Heart right ventricle (tissue), 16 donors: ENCODE results near the gene N4BP2. TPM values are rescaled to one million over a fixed set of nuclear protein-coding genes. Genes with fewer than 3 reads are reported as not detected.

ENCODE experiments used
- ATAC-seq, 8 donors: fragments of 200-7000 bp; cut with Tn5 transposase; one replicate each; pipeline ENCODE4 v1.9.1; 2020; ENCODE audit warnings: mild to moderate bottlenecking in 8 of 8, moderate library complexity in 8 of 8, moderate number of reproducible peaks in 1 of 8
- DNase-seq, 2 donors: peaks; one replicate each; pipeline ENCODE4 v3.0.0-alpha.2; 2020
- H3K27ac ChIP-seq, 10 donors: fragments of 200-600 bp; sonication (generic) in 2 of 10; one replicate each; pipeline versions ENCODE4 v1.5.0 to v1.8.0; 2020 to 2022; ENCODE audit warnings: mild to moderate bottlenecking in 3 of 10
- H3K27me3 ChIP-seq, 7 donors: fragments of 200-600 bp; one replicate each; pipeline ENCODE4 v1.8.0; 2021 to 2022; ENCODE audit warnings: mild to moderate bottlenecking in 2 of 7
- H3K36me3 ChIP-seq, 9 donors: fragments of 200-600 bp; sonication (generic) in 1 of 9; one replicate each; pipeline versions ENCODE4 v1.5.0 to v1.8.0; 2020 to 2022; ENCODE audit warnings: mild to moderate bottlenecking in 2 of 9
- H3K4me1 ChIP-seq, 9 donors: fragments of 200-600 bp; sonication (generic) in 1 of 9; one replicate each; pipeline versions ENCODE4 v1.5.0 to v1.8.0; 2020 to 2022; ENCODE audit warnings: mild to moderate bottlenecking in 4 of 9
- H3K4me3 ChIP-seq, 10 donors: fragments of 200-600 bp; sonication (generic) in 2 of 10; one replicate each; pipeline versions ENCODE4 v1.5.0 to v1.8.0; 2020 to 2022; ENCODE audit warnings: mild to moderate bottlenecking in 7 of 10, moderate library complexity in 2 of 10
- H3K9me3 ChIP-seq, 11 donors: fragments of 200-600 bp in 10 of 11; sonication (generic) in 2 of 11; one replicate each; pipeline versions ENCODE4 v1.5.0 to v1.8.0; 2013 to 2022; ENCODE audit warnings: mild to moderate bottlenecking in 2 of 11, control low read depth in 1 of 11, moderate library complexity in 1 of 11
- WGBS, 2 donors: extraction: QIAGEN DNeasy Blood & Tissue Kit; methylation state at CpG; one replicate each; pipeline ENCODE4 v1.1.7; 2013; ENCODE audit warnings: inconsistent platforms in 1 of 2; 5-methylcytosine and 5-hydroxymethylcytosine counted together
- intact Hi-C, 10 donors: fragments of 100-400 bp; cut with DNase I; formaldehyde crosslinking; loops; one replicate each; pipeline versions ENCODE4 v1.11.1 to v1.14.2; 2022
- polyA plus RNA-seq, 2 donors: library from polyadenylated mRNA; stranded (reverse); fragments of 200-250 nt; gene quantifications; one replicate each; pipeline ENCODE4 v1.2.3, GENCODE V29; 2013
- total RNA-seq, 10 donors: library from RNA; stranded (reverse); fragmentation: NEBNext Ultra II Directional in 3 of 10; extraction: Animal tissue kit (Norgen Biotek cat#: 25700) in 3 of 10; gene quantifications; one replicate each; pipeline versions ENCODE4 v1.2.1 to v1.2.4, GENCODE V29; 2021 to 2023
- TF ChIP-seq, protein P1 (sequence below), 9 donors: fragments of 200-600 bp; sonication (generic) in 2 of 9; IDR thresholded peaks; one replicate each; pipeline versions ENCODE4 v1.5.0 to v1.8.0; 2021 to 2022; ENCODE audit warnings: antibody characterized with exemption in 9 of 9, mild to moderate bottlenecking in 5 of 9, moderate library complexity in 1 of 9
- donor health status: Arrhythmogenic right ventricular cardiomyopathy.
- donor health status: ischemic (EF 13 %, LVEDD 7.1; RV severe dilation, severe dysfunction).
- donor health status: healthy with polysubstance abuse.
- donor health status: DM: no; HTN: yes; CAD: no.
- donor health status: DM: no; HTN: no; CAD: no.
- donor health status: ischemic (EF 25% LVEDD 6.9; RV normal size, moderate dysfunction).
- donor health status: ischemic (EF 25% LVEDD 5.7; RV mildly dilated, moderate dysfunction).
- donor health status: healthy.
- donor health status: DM: yes; HTN: yes; CAD: no.
- donor health status: Ischemic cardiomyopathy.
- donor health status: ischemic (EF 35%, LVEDD 5.7; RV mildly dilated, moderate dysfunction).
- donor health status: nonischemic (EF 11% LVEDD 7.7; RV severe dilation, severe dysfunction).
- donor health status: DM: yes; HTN: yes; CAD: no.
- donor health status: PGD.
- donor health status: ischemic (EF 29% LVEDD 5.4; RV normal size, mild dysfunction).
- donor health status: nonischemic (EF 23%, LVEDD 6.1; RV moderate dilation, normal function).

N4BP2 gene
- total and polyA plus RNA-seq, 12 donors: 0.65 to 6.9 (median 5.1) TPM

DNA sequence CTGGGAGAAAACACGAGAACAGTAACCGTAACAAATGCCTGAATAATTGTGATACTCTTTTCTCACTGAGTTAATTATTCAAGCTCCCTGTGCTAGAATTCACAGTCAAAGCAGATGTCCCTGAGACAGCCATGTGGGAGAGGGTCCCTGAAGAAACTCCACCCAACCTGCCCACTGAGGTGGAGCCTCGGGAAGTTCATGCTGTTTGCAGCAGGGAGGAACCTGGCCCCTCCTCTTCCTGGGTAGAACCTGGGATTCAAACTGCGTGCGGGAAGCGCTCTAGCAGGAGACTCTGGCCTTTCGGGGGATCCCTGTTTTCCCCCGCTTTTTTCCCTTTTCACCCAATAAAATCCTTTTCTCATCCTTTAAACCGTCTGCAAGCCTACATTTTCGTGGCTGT is 120.0 kb downstream of the N4BP2 start:
- DNase-seq (no peak), ATAC-seq (no peak)
- intact Hi-C loops: no loop called here
- no peaks in the 10 kb centered on the region for H3K36me3 ChIP-seq
- H3K27ac ChIP-seq: no peak overlapping the region
- 48 to 53% methylated on average over 10 of the region's 10 CpGs for WGBS, 2 donors
- H3K27me3 ChIP-seq: peaks cover 0 to 24% (median 0%) of the 10 kb centered on the region in 7 donors
- peaks cover 0 to 20% (median 0%) of the 10 kb centered on the region in 9 donors for H3K4me1 ChIP-seq
- H3K4me3 ChIP-seq: no peak overlapping the region
- TF ChIP-seq, protein P1, sequence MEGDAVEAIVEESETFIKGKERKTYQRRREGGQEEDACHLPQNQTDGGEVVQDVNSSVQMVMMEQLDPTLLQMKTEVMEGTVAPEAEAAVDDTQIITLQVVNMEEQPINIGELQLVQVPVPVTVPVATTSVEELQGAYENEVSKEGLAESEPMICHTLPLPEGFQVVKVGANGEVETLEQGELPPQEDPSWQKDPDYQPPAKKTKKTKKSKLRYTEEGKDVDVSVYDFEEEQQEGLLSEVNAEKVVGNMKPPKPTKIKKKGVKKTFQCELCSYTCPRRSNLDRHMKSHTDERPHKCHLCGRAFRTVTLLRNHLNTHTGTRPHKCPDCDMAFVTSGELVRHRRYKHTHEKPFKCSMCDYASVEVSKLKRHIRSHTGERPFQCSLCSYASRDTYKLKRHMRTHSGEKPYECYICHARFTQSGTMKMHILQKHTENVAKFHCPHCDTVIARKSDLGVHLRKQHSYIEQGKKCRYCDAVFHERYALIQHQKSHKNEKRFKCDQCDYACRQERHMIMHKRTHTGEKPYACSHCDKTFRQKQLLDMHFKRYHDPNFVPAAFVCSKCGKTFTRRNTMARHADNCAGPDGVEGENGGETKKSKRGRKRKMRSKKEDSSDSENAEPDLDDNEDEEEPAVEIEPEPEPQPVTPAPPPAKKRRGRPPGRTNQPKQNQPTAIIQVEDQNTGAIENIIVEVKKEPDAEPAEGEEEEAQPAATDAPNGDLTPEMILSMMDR (IDR thresholded peaks at IDR 0.05): no peak
- no peaks in the 10 kb centered on the region for H3K9me3 ChIP-seq

DNA sequence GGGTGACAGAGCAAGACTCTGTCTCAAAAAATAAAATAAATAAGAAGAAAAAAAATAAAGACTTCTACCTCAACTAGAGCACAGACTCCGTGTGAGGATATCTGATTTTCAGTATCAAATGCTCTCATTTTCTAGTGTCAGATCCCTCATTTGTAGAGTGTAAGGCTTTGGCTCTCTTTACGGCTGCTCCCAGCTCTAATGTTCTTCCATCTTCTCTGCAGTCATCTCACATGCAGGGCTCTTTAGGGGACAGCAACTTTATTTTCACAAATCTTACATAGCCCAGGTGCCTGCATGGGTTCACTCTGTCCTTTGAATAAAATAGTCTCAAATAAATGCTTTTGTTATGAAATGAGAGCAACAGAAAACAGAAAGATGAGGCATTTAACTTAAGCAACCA is 120.9 kb downstream of the N4BP2 start:
- no peaks in the 10 kb centered on the region for H3K9me3 ChIP-seq
- intact Hi-C loops: no loop called here
- no peak for DNase-seq
- peaks cover 0 to 20% (median 0%) of the 10 kb centered on the region in 9 donors for H3K4me1 ChIP-seq
- H3K36me3 ChIP-seq: no peaks in the 10 kb centered on the region
- ATAC-seq: no peak
- WGBS, 2 donors: 82 to 87% methylated on average over 2 of the region's 2 CpGs
- no peak overlapping the region for H3K4me3 ChIP-seq
- peaks cover 0 to 28% (median 0%) of the 10 kb centered on the region in 7 donors for H3K27me3 ChIP-seq
- TF ChIP-seq, protein P1 (IDR thresholded peaks at IDR 0.05): no peak
- H3K27ac ChIP-seq: no peak overlapping the region

DNA sequence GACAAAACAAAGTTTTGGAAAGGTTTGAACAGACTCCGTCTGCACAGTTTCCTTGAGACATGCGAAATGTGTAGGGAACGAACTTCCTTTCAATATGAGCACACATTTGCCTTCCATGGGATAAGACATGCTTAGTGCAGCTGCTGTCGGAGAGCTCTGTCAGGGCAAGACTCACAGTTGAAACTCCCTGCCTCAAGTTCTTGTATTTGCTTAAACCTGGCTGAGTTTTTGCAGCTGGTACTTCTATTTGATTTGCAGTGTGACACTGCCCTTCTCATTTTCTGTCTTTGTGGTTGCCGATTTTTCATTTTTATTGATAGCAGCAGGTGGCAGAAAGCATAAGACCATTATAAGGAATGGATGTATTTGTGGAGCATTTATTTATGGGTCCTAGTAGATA is 122.0 kb downstream of the N4BP2 start:
- Histone ChIP-seq H3K27ac (no peak overlapping the region), H3K4me3 (no peak overlapping the region), H3K27me3 (peaks cover 0 to 29% (median 0%) of the 10 kb centered on the region in 7 donors), H3K36me3 (no peaks in the 10 kb centered on the region), H3K9me3 (no peaks in the 10 kb centered on the region), H3K4me1 (peaks cover 0 to 14% (median 0%) of the 10 kb centered on the region in 9 donors)
- TF ChIP-seq, protein P1 (IDR thresholded peaks at IDR 0.05): no peak
- ATAC-seq (no peak), DNase-seq (no peak)
- intact Hi-C loops: no loop called here
- WGBS, 2 donors: 68 to 69% methylated on average over 5 of the region's 5 CpGs

DNA sequence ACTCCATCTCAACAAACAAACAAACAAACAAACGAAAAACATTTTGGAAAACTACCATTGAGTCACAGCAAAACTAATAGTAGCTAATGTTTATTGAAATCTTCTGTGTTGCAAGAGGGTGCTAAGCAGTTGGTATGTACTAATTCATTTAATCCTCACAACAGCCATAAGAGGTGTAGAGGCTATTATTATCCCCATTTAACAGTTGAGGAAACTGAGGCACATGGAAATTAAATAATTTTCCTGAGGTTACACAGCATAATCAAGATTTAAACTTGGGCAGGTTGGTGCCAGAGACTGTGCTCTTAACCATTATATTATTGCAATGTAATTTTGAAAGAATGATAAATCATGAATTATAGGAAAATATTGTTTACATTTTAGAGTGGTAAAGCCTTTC is 122.7 kb downstream of the N4BP2 start:
- Histone ChIP-seq H3K27ac (no peak overlapping the region), H3K4me1 (peaks cover 0 to 19% (median 0%) of the 10 kb centered on the region in 9 donors), H3K9me3 (no peaks in the 10 kb centered on the region), H3K27me3 (peaks cover 0 to 25% (median 0%) of the 10 kb centered on the region in 7 donors), H3K4me3 (no peak overlapping the region), H3K36me3 (no peaks in the 10 kb centered on the region)
- DNase-seq: no peak
- ATAC-seq: no peak
- intact Hi-C loops: no loop called here
- TF ChIP-seq, protein P1 (IDR thresholded peaks at IDR 0.05): no peak
- WGBS, 2 donors: 86 to 92% methylated on average over 1 of the region's 1 CpG
